GM19468 (cell line): Measurements from ENCODE around the gene CSAD.

Source experiments
- ATAC-seq: cut with Tn5 transposase; IDR thresholded peaks from one replicate; pipeline ENCODE4 v1.9.1; 2021; ENCODE audit warnings: mild to moderate bottlenecking, moderate library complexity, moderate number of reproducible peaks; ENCODE audit not compliant: unreplicated experiment; ENCODE audit errors: extremely low read depth

Gene CSAD

DNA sequence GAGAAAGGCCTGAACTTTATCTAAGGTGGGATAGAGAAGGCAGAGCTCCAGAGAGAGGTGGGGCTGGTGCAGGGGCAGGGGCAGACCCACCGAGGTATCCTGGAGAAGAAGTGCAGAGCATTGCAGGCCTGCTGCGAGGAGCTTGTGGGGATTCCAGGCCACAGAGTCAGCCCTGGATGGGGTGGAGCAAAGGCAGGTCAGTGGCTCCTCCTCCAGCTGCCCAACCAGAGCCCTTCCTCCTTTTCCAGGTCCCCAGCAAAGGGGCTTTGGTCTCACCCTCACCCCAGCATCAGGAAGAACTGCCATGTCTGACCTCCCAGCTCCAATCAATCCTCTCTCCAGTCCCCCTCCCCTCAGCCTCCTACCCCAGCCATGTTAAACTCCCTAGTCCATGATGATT is 20.1 kb downstream of the CSAD start:
- no peak for ATAC-seq

DNA sequence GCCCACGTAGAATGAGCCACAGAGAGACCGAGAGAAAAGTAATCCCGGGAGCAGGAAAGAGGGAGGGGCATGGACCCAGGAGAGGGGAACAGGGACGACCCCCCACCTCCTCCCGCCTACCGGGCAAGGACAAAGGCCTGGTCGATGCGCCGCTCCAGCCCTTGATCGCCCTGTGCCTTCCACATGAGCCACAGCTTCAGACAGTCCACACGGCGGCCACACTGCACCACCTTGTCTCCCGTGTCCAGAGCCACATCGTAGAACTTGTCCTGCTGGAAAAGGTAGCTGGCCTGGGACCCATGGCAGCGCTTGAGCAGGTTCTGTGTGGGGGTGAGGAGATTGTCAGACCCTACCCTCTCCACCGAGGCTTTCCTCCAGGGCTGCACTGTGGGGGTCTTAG is 20.7 kb downstream of the CSAD start:
- ATAC-seq = no peak

GRCh38 chr12:53159195-53159839 is 21.4 kb downstream of the CSAD start:
- ATAC-seq = no peak

DNA sequence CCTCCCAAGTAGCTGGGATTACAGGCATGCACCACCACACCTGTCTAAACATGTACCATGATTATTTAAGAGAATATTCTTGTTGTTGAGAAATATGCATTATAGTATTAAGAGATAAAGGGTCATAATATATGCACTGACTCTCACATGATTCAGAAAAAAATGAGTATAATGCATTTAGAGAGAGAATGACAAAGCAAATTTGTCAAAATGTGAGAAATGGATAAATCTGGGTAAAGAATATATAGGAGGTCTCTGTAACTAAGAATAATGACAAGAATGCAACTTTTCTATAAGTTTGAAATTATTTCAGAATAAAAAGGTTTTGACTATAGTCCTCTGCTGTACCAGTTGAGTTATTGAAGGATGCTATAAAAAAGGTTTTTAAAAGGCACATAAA is 28.3 kb downstream of the CSAD start:
- ATAC-seq = no peak

DNA sequence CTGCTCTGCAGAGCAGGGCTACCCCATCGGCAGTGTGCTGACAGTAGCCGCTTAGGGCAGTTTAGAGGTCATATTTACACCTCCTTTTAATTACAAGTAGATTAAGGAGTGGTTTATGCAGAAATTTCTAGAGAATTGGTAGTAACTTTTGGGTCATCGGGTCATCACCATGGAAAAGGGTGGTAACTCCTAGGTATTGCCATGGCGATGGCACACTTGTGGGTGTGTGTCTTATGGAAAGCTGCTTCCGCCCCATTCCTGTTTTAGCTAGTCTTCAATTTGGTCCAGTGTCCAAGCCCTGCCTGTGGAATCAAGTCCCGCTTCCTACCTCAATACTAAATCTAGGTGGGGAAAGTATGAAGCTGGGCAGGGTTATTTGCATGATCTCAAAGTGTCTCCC is 29.7 kb downstream of the CSAD start:
- no peak for ATAC-seq

GRCh38 chr12:53147653-53148052 is 33.1 kb downstream of the CSAD start:
- no peak for ATAC-seq

DNA sequence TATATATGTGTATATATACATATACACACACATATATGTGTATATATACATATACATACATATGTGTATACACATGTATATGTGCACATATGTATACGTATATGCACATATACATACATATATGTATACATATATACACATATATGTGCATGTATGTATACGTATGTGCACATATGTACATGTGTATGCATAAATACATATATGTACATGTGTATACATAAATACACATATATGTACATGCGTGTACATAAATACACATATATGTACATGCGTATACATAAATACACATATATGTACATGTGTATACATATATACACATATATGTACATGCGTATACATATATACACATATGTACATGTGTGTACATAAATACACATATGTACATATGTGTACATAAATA is 33.5 kb downstream of the CSAD start:
- no peak for ATAC-seq

DNA sequence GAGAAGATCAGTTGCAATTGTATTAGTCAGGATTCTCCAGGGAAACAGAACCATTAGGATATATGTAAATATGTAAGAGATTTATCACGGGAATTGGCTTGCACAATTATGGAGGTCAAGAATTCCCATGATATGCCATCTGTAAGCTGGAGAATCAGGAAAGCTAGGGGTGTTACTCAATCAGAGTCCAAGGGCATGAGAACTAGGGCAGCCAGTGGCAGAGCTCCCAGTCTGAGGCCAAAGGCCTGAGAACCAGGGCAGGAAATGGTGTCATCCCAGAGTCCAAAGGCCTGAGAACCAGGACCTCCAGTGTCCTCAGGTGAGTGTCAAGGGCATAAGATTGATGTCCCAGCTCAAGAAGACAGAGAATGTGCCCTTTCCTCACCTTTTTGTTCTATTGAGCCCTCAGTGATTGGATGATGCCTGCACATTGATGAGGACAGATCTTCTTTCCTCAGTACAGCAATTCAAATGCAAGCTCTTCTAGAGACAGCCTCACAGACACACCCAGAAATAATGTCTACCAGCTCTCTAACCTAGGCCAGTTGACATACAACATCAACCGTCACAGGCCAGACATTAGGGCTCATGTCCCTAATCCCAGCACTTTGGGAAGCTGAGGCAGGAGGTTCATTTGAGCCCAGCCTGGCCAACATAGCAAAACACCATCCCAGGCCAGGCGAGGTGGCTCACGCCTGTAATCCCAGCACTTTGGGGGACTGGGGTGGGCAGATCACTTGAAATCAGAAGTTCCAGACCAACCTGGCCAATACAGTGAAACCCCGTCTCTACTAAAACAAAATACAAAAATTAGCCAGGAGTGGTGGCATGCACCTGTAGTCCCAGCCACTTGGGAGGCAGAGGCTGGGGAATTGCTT is 35.1 kb downstream of the CSAD start:
- ATAC-seq = no peak

DNA sequence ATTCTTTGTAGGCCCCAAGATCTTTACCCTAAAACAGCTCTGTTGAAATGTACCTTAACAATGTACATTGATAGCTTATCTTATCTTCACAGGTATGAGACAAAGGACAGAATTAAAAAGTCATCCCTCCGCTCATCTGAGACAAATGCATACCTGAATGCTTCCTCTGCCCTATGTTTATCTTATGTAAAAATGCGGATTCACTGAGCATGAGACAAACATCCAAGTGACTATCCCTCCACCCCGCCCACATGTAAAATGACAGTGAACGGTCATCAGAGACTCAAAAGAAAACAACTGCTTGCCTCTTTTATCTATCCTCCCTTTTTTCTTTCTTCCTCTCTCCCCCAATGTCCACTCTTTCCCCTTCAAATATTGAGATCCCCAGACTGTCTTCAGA is 37.4 kb downstream of the CSAD start:
- ATAC-seq = no peak

DNA sequence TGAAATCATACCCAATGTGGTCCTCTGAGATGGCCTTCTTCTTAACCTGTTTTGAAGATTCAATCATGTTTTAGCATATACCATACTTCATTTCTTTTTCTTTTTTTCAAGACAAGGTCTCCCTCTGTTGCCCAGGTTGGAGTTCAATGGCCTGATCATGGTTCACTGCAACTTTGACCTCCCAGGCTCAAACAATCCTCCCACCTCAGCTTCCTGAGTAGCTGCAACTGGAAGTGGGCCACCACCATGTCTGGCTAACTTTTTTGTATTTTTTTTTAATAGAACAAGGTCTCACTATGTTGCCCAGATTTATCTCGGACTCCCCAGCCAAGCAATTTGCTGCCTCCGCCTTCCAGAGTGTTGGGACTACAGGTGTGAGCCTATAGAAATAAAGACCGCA is 47.0 kb downstream of the CSAD start:
- ATAC-seq = no peak

DNA sequence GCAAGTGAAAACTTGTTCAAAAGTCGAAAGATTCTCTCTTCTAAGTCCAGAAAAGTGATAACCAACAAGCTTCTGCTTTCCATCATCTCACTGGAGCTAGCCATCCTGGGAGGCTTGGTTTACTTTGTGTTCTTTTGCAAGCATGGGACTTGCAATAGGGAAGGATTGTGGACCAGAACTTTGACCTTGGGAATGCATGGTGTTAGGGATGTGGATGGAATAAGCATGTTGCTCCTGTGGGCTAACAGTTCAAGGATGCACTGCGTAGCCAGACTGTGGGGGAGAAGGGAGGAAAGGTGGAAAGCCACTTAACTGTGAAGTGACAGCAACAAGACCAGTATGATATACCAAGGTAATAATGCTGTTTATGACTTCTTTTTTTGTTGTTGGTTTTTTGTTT is 48.9 kb downstream of the CSAD start:
- ATAC-seq = no peak

DNA sequence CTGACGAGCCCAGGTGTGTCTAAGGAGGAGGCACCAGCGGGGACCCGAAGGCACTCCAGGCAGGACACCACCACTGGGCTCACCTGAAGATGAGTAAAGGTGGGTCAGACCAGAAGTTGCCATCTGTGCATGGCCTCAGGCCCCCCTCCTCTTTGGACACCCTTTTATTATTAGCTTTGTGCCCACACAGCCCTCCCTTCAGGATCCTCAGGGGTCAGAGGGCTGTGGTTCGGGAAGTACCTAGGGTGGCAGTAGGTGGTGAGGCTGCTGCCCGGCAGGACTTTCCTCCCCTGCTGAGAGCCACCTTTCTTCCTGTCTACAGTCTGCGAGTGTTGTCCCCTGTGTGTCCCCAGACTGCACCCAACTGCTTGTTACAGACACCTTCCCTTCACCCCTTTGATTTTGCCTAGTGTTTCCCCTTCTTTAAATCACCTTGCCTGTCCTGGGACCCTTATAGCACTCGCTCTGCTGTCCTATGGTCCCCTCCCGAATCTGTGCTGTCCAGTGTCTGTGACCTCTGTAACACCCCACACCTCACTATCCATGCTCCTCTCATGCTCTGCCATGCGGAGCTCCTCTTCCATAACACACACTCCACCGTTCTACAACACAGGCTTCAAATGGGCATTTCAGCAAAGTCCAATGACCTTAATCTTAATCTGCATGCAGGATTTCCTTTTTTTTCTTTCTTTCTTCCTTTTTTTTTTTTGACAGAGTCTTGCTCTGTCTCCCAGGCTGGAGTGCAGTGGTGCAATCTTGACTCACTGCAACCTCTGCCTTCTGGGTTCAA is 51.8 kb downstream of the CSAD start:
- ATAC-seq = no peak

GRCh38 chr12:53127169-53127568 is 53.6 kb downstream of the CSAD start:
- ATAC-seq = no peak

GRCh38 chr12:53124352-53124723 is 56.4 kb downstream of the CSAD start:
- no peak for ATAC-seq

DNA sequence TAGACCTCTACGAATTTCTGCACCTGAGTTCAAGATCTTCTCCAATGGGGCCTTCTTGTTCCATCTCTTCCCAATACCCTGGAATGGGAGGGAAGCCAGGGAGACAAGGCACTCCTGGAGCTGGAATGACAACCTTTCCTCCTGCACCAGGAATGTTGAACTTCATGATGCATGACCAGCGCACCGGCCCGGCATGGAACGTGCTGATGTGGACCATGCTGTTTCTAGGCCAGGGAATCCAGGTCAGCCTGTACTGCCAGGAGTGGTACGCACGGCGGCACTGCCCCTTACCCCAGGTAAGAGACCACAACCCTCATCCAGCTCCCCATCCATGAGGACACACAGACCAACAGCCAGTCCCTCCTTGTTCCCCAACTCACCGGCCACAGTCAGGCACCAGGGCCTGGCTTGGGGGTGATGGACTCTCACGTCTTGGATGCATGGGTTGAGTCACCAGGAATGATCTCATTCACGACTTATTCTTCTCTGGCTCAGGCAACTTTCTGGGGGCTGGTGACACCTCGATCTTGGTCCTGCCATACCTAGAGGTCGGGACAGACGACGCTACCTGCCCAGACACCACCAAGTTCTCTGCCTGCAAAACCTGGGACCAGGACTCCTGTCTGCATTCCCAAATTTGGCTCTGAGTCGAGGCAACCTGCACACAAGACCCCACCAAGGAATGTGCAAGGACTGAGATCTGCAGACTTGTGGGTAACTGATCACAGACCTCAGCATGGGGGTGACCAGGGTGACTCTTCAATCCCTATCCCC is 57.0 kb downstream of the CSAD start:
- no peak for ATAC-seq

DNA sequence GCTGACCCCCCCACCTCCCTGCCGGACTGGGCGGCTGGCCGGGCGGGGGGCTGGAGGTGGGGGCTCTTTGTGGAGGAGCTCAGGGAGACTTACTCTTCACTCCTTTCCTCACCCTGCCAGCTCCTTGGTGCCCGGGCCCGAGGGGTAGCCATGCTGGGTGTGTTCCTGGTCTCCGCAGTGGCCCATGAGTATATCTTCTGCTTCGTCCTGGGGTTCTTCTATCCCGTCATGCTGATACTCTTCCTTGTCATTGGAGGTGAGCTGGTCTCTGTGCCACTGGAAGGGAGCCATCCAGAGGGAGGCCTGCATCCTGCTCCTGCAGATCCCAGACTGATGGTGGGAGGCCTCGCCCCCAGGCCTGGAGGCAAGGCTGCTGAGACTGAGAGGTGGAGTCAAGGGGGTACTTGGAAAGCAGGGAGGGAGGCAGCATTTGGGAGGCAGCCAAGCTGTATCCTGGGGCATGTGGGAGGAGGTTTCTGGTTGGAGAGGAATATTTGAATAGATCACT is 57.7 kb downstream of the CSAD start:
- no peak for ATAC-seq

DNA sequence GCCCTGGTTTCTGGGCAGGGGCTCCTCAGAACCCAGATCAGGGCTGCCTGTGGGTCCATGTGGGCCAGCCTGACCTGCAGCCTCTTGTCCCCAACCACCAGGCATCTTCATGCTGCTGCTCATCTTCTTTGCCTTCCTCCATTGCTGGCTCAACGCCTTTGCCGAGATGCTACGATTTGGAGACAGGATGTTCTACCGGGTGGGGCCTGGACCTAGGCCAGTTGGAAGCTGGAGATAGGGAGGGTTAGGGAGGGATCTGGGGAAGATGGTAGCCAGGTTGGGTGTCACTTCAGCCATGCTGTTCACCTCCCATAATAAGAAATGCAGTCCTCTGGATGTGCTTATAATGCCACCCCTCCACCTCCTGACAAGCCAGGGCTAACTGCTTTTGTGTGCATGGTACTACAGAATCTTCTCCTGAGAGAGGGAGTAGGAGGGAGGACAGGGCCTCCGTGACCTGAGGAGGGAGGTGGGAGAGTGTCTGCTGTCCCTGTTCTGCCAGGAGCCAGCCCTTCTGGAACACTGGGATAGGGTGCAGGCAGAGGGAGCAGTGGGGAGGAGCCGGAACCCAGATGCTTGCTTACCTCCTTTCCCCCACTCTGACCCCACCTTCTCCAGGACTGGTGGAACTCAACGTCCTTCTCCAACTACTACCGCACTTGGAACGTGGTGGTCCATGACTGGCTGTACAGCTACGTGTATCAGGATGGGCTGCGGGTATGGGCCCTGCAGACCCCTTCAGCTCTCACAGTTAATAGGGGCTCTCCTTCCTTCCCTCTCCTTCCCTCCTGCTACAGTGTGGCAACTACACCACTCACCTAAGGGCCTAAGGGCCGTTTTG is 59.8 kb downstream of the CSAD start:
- no peak for ATAC-seq

DNA sequence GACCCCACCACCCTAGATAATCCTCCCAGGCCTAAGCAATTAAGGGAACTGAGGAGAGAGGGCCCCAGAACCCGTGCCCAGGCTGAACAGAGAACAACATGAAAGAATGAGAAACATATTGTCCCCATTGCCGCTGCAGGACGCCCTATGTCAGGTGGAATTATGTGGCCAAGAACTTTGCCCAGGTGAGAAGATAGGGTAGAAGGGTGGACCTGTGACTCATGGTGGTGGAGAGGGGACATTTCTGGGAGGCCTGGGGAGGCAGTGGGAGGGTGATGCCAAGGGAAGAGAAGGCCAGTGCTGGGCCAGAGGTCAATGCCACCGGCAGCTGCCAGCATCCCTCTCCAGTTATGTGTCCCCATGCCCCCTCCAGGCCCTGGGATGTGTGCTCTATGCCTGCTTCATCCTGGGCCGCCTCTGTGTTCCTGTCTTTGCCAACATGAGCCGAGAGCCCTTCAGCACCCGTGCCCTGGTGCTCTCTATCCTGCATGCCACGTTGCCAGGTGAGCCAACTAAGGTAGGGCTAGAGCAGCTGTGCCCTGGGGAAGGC is 61.9 kb downstream of the CSAD start:
- ATAC-seq = no peak
